Osteocyte (in vitro differentiated cells): ENCODE measurements around the gene MYDGF. TPM values are rescaled to one million over a fixed set of nuclear protein-coding genes. Genes with fewer than 3 reads are reported as not detected.

Experiments used
- DNase-seq: peaks from one replicate; pipeline ENCODE4 v3.0.0; 2021; ENCODE audit warnings: mixed read lengths; ENCODE audit not compliant: unreplicated experiment; ENCODE audit errors: extremely low spot score
- H3K27ac Mint-ChIP-seq: one replicate; pipeline ENCODE4 v1.8.0; 2021; ENCODE audit warnings: mild to moderate bottlenecking, mixed read lengths; ENCODE audit not compliant: unreplicated experiment
- H3K27me3 Mint-ChIP-seq: one replicate; pipeline ENCODE4 v1.8.0; 2021; ENCODE audit warnings: mixed read lengths; ENCODE audit not compliant: unreplicated experiment
- H3K36me3 Mint-ChIP-seq: one replicate; pipeline ENCODE4 v1.8.0; 2021; ENCODE audit warnings: mixed read lengths; ENCODE audit not compliant: unreplicated experiment
- H3K4me1 Mint-ChIP-seq: one replicate; pipeline ENCODE4 v1.8.0; 2021; ENCODE audit warnings: mixed read lengths; ENCODE audit not compliant: unreplicated experiment
- H3K4me3 Mint-ChIP-seq: one replicate; pipeline ENCODE4 v1.8.0; 2021; ENCODE audit warnings: mild to moderate bottlenecking, moderate library complexity, mixed read lengths; ENCODE audit not compliant: unreplicated experiment
- H3K9me3 Mint-ChIP-seq: one replicate; pipeline ENCODE4 v1.8.0; 2021; ENCODE audit warnings: mixed read lengths; ENCODE audit not compliant: unreplicated experiment
- CTCF ChIP-seq: fragments of 200-600 bp; sonication (generic); IDR thresholded peaks from 2 replicates; pipeline ENCODE4 v1.5.0; 2021; ENCODE audit warnings: antibody characterized with exemption, mild to moderate bottlenecking, moderate library complexity
- total RNA-seq: library from RNA; stranded (reverse); gene quantifications from 2 replicates; pipeline ENCODE4 v1.2.1, GENCODE V29; 2021

Gene MYDGF
- total RNA-seq, 1 donor from 2014 or later: 103 TPM

GRCh38 chr19:4622695-4623421 lies 47.3 kb downstream of the MYDGF start:
- H3K27ac Mint-ChIP-seq: no peak overlapping the region
- no peaks in the 10 kb centered on the region for H3K9me3 Mint-ChIP-seq
- H3K36me3 Mint-ChIP-seq: no peaks in the 10 kb centered on the region
- peaks cover 4% of the 10 kb centered on the region for H3K4me1 Mint-ChIP-seq
- TF ChIP-seq CTCF: peak; percentile 32
- H3K4me3 Mint-ChIP-seq: no peak overlapping the region
- DNase-seq: no peak
- H3K27me3 Mint-ChIP-seq: peaks cover 10% of the 10 kb centered on the region

GRCh38 chr19:4620675-4621074 lies 49.5 kb downstream of the MYDGF start:
- no peak for TF ChIP-seq CTCF
- no peak for DNase-seq
- Mint-ChIP-seq H3K4me3 (no peak overlapping the region), H3K27me3 (peaks cover 16% of the 10 kb centered on the region), H3K4me1 (peaks cover 4% of the 10 kb centered on the region), H3K9me3 (no peaks in the 10 kb centered on the region), H3K36me3 (no peaks in the 10 kb centered on the region), H3K27ac (no peak overlapping the region)

GRCh38 chr19:4619668-4620294 lies 50.4 kb downstream of the MYDGF start:
- DNase-seq: no peak
- Mint-ChIP-seq H3K36me3 (no peaks in the 10 kb centered on the region), H3K9me3 (no peaks in the 10 kb centered on the region), H3K27ac (no peak overlapping the region), H3K27me3 (peaks cover 17% of the 10 kb centered on the region), H3K4me1 (peaks cover 4% of the 10 kb centered on the region), H3K4me3 (no peak overlapping the region)
- no peak for TF ChIP-seq CTCF

DNA sequence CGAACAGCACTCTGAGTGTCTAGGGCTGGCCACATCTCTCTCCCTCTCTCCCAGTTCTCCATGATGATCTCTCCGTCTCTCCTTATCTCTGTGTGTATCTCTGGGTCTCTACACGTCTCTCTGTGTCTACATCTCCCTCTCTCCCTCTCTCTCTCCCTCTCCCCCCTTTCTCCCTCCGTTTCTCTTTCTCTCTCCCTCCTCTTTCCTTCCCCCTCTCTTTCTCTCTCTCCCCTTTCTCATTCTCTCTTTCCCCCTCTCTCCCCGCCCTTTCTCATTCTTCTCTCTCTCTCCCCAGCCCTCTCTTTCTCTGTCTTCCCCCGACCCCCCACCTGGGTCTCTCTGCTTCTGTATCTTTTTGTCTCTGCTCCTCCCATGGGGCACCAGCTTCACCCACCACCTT lies 52.1 kb downstream of the MYDGF start:
- no peak for DNase-seq
- peaks cover 17% of the 10 kb centered on the region for H3K27me3 Mint-ChIP-seq
- TF ChIP-seq CTCF: no peak
- H3K36me3 Mint-ChIP-seq: peaks cover 1% of the 10 kb centered on the region
- no peak overlapping the region for H3K4me3 Mint-ChIP-seq
- no peak overlapping the region for H3K27ac Mint-ChIP-seq
- no peaks in the 10 kb centered on the region for H3K9me3 Mint-ChIP-seq
- H3K4me1 Mint-ChIP-seq: no peaks in the 10 kb centered on the region

GRCh38 chr19:4613254-4613751 lies 56.8 kb downstream of the MYDGF start:
- no peak for TF ChIP-seq CTCF
- Mint-ChIP-seq H3K36me3 (peaks cover 1% of the 10 kb centered on the region), H3K4me3 (no peak overlapping the region), H3K27me3 (peaks cover 19% of the 10 kb centered on the region), H3K9me3 (no peaks in the 10 kb centered on the region), H3K4me1 (peaks cover 12% of the 10 kb centered on the region), H3K27ac (no peak overlapping the region)
- DNase-seq: no peak
